Measurements from ENCODE around the gene YAF2. TPM values are rescaled to one million over a fixed set of nuclear protein-coding genes. Genes with fewer than 3 reads are reported as not detected.

Gene YAF2
- total RNA-seq, 4 donors from 2014 or later, result 10.8 to 69.7 (median 28.5) TPM

DNA sequence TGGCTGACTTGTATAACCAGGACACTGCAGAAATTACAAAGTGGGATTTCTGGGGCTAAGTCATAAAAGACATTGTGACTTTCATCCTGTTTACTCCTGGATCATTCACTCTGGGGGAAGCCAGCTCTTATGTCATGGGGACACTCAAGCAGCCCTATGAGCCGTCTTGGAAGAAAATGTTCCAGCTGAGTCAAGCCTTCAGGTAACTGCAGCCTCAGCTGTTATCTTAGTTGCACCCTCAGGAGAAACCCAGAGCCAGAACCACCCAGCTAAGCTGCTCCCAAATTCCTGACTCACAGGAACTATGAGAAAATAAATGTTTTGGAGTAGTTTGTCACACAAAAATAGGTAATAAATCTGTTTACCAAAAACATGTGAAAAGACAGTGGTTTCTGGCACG lies 50.2 kb downstream of the YAF2 start:
- no peaks in the 10 kb centered on the region for H3K4me1 ChIP-seq
- H3K4me3 ChIP-seq, result no peak overlapping the region
- DNase-seq, result no peak
- H3K36me3 ChIP-seq, result no peaks in the 10 kb centered on the region
- no peak for TF ChIP-seq POLR2A (IDR thresholded peaks at IDR 0.05)
- TF ChIP-seq CTCF (IDR thresholded peaks at IDR 0.05), result no peak
- H3K9me3 ChIP-seq, result no peaks in the 10 kb centered on the region
- no peaks in the 10 kb centered on the region for H3K27me3 ChIP-seq
- H3K27ac ChIP-seq, result no peak overlapping the region
- intact Hi-C loops (cut with DNase I; ENCODE audit: low total_unique reads), result no loop called here

DNA sequence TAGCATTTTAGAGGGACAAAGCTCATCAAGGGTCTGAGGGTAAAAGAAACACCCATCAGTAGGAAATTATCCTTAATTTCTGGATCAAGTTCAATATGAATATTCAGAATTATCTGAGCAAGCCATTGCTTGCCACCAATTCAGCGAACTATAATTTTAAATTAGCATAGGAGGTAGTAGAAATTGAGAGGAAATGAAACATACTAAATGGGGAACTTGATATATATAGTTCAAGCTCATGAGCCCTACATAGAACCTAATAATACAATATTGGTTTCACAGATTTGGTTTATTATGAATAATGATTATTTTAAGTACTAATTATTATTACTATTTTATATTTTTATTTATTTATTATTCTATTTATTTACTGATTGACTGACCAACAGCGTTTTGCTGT lies 51.3 kb downstream of the YAF2 start:
- intact Hi-C loops (cut with DNase I; ENCODE audit: low total_unique reads), result no loop called here
- no peak for TF ChIP-seq CTCF (IDR thresholded peaks at IDR 0.05)
- no peak for TF ChIP-seq POLR2A (IDR thresholded peaks at IDR 0.05)

GRCh38 chr12:42182394-42182793 lies 55.7 kb downstream of the YAF2 start:
- no peaks in the 10 kb centered on the region for H3K9me3 ChIP-seq
- intact Hi-C loops (cut with DNase I; ENCODE audit: low total_unique reads), result no loop called here
- no peaks in the 10 kb centered on the region for H3K27me3 ChIP-seq
- no peak overlapping the region for H3K4me3 ChIP-seq
- H3K36me3 ChIP-seq, result no peaks in the 10 kb centered on the region
- H3K4me1 ChIP-seq, result no peaks in the 10 kb centered on the region
- TF ChIP-seq CTCF (IDR thresholded peaks at IDR 0.05), result no peak
- TF ChIP-seq POLR2A (IDR thresholded peaks at IDR 0.05), result no peak
- no peak for DNase-seq
- H3K27ac ChIP-seq, result no peak overlapping the region

More for the DNA sequence above, 51.3 kb downstream of the YAF2 start:
- no peaks in the 10 kb centered on the region for H3K9me3 ChIP-seq
- H3K27me3 ChIP-seq, result no peaks in the 10 kb centered on the region
- H3K36me3 ChIP-seq, result no peaks in the 10 kb centered on the region
- H3K4me1 ChIP-seq, result no peaks in the 10 kb centered on the region
- no peak for DNase-seq
- no peak overlapping the region for H3K4me3 ChIP-seq
- no peak overlapping the region for H3K27ac ChIP-seq

DNA sequence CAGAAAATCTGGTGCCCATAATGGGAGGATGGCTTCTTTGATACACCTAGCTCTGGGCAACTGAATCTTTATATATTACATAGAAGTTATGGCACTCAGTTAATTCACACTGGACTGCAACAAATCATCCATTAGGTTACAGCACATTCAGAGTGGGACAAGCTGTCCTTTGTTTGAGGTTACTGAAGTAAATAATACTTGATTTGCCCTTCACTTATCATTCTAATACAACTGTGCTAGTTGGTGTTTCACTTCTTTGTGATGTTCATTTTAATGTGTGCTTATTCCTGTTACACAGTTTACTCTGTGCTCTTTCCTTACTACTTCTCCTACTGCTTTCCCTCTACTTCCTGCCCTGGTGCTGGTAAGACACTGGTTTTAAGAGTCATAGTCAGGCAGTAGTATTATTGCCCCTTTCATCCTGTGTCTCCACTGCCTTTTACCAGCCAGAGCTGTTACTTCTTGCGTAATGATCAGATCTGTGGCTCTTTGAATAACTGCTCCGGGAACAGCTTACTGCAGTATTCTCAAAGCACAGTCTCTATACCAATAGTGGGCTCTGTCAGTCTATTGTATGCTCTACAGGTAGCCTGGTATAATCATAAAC lies 57.0 kb downstream of the YAF2 start:
- no peak for TF ChIP-seq CTCF (IDR thresholded peaks at IDR 0.05)
- TF ChIP-seq POLR2A (IDR thresholded peaks at IDR 0.05), result no peak
- no peaks in the 10 kb centered on the region for H3K4me1 ChIP-seq
- DNase-seq, result no peak
- intact Hi-C loops (cut with DNase I; ENCODE audit: low total_unique reads), result no loop called here
- H3K27ac ChIP-seq, result no peak overlapping the region
- no peak overlapping the region for H3K4me3 ChIP-seq
- no peaks in the 10 kb centered on the region for H3K27me3 ChIP-seq
- H3K36me3 ChIP-seq, result no peaks in the 10 kb centered on the region
- no peaks in the 10 kb centered on the region for H3K9me3 ChIP-seq

DNA sequence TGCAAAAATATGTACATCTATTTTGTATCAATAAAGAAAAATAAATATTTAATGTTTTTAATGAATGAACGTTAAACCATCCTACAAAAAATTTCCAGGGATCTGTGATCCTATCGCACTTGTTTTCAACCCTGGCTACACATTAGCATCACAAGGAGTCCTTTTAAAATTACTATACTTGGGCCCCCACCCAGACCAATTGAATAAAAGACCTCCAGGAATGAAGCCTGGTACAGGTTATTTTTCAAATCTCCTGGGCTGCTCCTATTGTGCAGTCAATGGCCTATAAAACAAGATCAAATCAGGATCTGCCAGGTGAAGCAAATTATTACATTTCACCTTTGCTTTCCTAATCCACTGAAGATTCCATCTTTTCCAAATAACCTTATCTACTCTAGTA lies 59.9 kb downstream of the YAF2 start:
- H3K27me3 ChIP-seq, result no peaks in the 10 kb centered on the region
- no peaks in the 10 kb centered on the region for H3K4me1 ChIP-seq
- intact Hi-C loops (cut with DNase I; ENCODE audit: low total_unique reads), result no loop called here
- no peak for DNase-seq
- H3K4me3 ChIP-seq, result no peak overlapping the region
- no peaks in the 10 kb centered on the region for H3K36me3 ChIP-seq
- no peak for TF ChIP-seq POLR2A (IDR thresholded peaks at IDR 0.05)
- no peak for TF ChIP-seq CTCF (IDR thresholded peaks at IDR 0.05)
- no peaks in the 10 kb centered on the region for H3K9me3 ChIP-seq
- no peak overlapping the region for H3K27ac ChIP-seq
